GM12874 (cell line): ENCODE results near the gene IL23A.

ENCODE experiments used
- TF ChIP-seq, protein P1 (sequence below): IDR thresholded peaks from 2 replicates; pipeline ENCODE4 v1.5.1; 2011; ENCODE audit warnings: low read depth, mild to moderate bottlenecking, control low read depth, low read length, moderate library complexity; ENCODE audit not compliant: insufficient read depth

IL23A gene

DNA sequence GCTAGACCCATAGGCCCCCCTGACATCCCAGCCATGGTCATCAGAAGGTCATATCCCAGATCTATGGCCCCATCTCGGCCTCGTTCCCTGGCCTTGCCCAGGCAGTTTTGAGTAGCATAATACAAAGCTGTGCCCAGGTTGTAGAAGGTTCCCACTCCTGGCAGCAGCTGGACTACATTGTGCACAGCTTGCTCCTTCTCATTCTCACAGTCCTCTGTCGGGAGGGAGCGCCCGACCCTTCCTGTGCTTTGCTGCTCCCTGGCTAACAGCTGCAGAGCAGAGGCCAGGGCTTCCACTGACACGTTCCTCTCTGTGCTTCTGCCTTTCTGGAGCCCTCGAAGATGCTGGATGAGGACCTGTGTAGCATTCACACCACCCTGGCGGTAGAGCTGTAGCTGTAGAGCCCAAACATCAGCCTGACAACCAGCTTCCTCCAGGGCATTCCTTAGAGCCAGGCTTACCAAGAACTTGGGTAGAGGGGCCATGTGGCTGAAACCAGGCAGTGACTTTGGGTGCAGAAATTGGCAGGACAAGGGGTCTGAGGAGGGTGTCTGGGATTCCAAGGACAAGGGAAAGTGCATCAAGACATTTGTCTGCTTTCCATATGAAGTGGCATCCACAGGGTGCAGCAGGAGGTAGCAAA lies 22.9 kb downstream of the IL23A start:
- TF ChIP-seq, protein P1, sequence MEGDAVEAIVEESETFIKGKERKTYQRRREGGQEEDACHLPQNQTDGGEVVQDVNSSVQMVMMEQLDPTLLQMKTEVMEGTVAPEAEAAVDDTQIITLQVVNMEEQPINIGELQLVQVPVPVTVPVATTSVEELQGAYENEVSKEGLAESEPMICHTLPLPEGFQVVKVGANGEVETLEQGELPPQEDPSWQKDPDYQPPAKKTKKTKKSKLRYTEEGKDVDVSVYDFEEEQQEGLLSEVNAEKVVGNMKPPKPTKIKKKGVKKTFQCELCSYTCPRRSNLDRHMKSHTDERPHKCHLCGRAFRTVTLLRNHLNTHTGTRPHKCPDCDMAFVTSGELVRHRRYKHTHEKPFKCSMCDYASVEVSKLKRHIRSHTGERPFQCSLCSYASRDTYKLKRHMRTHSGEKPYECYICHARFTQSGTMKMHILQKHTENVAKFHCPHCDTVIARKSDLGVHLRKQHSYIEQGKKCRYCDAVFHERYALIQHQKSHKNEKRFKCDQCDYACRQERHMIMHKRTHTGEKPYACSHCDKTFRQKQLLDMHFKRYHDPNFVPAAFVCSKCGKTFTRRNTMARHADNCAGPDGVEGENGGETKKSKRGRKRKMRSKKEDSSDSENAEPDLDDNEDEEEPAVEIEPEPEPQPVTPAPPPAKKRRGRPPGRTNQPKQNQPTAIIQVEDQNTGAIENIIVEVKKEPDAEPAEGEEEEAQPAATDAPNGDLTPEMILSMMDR, result no peak

DNA sequence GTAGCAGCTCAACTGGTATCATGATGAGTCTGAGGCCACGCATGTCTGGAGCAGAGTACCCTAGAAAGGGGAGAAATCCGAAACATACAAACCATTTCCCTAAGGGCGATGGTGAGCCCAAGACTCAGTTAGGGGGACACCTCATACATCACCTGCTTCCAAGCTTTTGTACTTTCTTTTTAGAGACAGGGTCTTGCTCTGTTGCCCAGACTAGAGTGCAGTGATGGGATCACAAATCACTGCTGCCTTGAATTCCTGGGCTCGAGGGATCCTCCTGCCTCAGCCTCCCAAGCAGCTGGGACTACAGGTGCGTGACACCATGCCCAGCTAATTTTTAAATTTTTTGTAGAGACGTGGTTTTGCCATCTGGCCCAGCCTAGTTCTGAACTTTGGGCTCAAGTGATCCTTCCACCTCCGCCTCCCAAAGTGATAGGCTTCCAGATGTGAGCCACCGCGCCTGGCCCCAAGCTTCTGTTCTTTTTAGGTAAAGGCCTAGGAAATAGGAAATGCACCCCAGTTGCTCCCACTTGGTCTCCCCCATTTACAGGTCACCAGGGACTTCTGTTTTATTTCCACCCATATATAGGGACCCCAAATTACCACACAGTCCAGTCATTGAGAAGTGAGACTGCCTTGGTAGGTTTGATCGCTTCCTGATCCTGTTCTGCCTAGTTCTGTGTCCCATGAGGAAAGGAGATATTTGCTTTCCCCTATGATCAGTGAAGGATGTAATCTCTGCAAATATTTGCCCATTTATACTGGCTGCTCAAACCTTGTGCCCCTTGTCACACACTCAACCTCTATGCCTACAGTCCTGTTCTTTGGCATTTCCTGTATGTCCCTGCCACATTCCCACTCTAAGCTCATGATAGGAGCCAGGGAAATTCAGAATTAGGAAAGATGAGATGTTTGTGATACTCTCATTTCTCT lies 23.7 kb downstream of the IL23A start, which contains the start of gene APOF:
Gene APOF (minus strand): TSS at position 728 of the 930 bp plus-strand sequence. CDS start 112 bp downstream, at position 616.
- TF ChIP-seq, protein P1, result no peak

DNA sequence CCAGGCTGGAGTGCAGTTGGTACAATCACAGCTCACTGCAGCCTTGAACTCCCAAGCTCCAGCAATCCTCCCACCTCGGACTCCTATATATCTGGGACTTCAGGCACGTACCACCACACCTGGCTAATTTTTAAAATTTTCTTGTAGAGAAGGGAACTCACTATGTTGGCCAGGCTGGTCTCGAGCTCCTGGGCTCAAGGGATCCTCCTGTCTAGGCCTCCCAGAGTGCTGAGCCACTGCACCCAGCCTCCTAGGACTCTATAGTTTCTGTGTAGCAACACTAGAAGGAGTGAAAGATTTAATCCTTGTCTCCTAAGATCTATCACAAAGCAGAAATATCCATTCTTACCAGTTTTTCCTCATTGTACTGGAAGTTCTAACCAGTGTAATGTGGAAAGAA lies 28.3 kb downstream of the IL23A start:
- TF ChIP-seq, protein P1, result no peak

DNA sequence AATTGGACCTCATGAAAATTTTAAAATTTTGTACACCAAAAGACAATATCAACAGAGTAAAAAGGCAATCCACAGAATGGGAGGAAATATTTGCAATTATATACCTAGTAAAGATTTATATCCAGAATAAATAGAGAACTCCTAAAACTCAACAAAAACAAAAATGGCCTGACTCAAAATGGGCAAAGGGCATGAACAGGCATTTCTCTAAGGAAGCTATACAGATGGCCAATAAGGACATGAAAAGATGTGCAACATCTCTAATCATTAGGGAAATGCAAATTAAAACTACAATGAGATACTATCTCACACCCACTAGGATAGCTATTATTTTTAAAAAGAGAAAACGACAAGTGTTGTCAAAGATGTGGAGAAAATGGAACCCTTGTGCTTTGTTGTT lies 34.8 kb downstream of the IL23A start:
- TF ChIP-seq, protein P1, result no peak

DNA sequence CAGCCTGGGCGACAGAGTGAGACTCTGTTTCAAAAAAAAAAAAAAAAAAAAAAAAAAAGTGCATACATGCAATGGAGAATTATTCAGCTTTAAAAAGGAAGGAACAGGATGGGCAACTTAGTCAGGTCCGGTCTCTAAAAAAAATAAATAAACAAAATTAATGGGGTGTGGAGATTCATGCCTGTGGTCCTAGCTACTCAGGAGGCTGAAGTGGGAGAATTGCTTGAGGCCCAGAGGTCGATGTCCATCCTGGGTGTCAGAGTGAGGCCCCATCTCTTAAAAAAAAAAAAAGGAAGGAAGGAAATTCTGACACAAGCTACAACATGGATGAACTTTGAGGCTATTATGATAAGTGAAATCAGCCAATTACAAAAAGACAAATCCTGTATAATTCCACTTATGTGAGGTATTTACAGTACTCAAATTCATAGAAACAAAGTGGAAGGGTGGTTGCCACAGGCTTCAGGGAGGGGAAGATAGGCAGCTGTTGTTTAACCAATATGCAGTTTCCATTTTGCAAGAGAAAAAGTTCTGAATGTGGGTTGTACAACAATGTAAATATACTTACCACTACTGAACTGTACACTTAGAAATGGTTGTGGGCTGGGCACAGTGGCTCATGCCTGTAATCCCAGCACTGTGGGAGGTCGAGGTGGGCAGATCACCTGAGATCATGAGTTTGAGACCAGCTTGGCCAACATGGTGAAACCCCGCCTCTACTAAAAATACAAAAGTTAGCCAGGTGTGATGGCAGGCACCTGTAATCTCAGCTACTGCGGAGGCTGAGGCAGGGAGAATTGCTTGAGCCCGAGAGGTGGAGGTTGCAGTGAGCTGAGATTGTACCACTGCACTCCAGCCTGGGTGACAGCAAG lies 36.3 kb downstream of the IL23A start:
- TF ChIP-seq, protein P1, result no peak

DNA sequence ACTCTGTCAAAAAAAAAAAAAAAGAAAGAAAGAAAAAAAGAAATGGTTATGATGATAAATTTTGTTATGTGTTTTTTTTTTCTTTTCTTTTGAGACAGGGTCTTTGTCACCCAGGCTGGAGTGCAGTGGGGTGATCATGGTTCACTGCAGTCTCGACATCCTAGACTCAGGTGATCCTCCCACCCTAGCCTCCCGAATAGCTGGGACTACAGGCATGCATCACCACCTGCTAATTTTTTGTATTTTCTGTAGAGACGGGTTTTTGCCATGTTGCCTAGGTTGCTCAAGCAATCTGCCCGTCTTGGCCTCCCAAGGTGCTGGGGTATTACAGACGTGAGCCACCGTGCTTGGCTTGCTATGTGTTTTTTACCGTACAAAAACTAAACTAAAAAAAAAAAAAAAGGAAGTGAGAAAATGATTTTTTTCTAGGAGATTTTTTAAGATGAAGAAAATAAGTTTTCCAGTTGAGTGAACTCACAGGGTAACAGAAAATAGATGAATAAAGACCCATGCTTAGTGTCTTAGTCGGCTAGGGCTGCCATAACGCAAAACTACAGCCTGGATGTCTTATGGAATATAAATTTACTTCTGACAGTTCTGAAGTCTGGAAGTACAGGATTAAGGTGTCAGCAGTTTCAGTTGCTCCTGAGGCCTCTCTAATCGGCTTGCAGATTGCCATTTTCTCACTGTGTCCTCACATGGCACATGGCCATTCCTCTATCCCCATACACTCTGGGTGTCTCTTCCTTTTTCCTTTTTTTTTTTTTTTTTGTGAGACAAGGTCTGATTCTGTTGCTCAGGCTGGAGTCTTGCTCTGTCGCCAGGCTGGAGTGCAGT lies 37.1 kb downstream of the IL23A start:
- TF ChIP-seq, protein P1, result no peak
